Forelimb muscle (tissue), 1 donor: ENCODE results near the gene UBASH3B. TPM values are rescaled to one million over a fixed set of nuclear protein-coding genes. Genes with fewer than 3 reads are reported as not detected.
"Not testable (repeated sequence)": the region's sequence is repeated elsewhere in the genome, so short reads cannot be mapped to it uniquely, and the experiment has no call there.

ENCODE experiments used
- DNase-seq: peaks from one replicate; pipeline ENCODE4 v3.0.0-alpha.2; 2013; ENCODE audit warnings: low read depth
- polyA plus RNA-seq: library from polyadenylated mRNA; unstranded; fragments of 120-200 nt; gene quantifications from one replicate; pipeline ENCODE4 v1.2.1, GENCODE V29; 2013; ENCODE audit not compliant: insufficient read length

Gene UBASH3B
- polyA plus RNA-seq, 1 donor = 4.2 TPM

DNA sequence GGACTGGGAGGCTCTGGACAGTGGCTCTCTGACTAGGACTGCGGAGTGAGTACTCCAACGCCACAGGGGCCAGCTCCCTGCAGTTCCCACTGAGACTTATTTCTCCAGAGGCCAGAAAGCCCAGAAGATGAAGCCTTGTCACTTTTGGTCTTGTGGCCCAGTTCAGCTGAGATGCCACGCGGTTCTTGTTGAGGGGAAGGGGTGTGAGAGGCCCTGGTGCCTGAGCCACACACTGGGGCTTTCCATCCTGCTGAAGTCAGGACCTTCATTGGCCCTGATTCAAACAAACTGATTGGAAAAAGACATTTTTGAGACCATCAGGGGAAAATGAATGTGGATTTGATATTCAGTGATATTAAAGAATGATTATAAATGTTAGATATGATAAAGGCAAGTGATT is 73.6 kb downstream of the UBASH3B start:
- DNase-seq = no peak

DNA sequence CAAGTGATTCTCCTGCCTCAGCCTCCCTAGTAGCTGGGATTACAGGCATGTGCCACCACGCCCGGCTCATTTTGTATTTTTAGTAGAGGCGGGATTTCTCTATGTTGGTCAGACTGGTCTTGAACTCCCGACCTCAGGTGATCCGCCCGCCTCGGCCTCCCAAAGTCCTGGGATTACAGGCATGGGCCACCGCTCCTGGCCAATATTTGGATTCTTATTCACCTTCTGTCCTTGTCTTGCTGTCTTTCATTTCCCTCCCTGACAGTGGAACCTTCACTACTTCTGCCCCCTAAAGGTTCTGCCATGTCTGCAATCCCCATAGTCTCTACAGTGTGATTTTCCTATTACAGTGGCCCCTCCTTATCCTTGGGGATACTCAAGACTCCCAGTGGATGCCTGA is 75.2 kb downstream of the UBASH3B start:
- DNase-seq = not testable (repeated sequence)

DNA sequence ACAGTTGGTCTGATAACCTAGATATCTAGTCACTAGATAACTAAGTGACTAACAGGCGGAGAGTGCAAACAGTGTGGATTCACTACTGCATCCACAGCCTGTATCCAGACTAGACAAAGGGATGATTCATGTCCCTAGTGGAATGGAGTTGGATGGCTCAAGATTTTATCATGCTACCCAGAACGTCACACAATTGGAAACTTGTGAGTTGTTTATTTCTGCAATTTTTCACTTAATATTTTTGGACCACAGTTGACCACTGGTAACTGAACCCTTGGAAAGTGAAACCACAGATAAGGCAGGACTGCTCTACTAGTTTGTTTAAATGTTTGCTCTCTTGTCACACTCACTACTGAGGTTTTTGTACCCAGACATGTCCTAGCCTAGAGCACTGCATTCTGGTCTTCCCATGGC is 76.0 kb downstream of the UBASH3B start:
- DNase-seq = no peak

DNA sequence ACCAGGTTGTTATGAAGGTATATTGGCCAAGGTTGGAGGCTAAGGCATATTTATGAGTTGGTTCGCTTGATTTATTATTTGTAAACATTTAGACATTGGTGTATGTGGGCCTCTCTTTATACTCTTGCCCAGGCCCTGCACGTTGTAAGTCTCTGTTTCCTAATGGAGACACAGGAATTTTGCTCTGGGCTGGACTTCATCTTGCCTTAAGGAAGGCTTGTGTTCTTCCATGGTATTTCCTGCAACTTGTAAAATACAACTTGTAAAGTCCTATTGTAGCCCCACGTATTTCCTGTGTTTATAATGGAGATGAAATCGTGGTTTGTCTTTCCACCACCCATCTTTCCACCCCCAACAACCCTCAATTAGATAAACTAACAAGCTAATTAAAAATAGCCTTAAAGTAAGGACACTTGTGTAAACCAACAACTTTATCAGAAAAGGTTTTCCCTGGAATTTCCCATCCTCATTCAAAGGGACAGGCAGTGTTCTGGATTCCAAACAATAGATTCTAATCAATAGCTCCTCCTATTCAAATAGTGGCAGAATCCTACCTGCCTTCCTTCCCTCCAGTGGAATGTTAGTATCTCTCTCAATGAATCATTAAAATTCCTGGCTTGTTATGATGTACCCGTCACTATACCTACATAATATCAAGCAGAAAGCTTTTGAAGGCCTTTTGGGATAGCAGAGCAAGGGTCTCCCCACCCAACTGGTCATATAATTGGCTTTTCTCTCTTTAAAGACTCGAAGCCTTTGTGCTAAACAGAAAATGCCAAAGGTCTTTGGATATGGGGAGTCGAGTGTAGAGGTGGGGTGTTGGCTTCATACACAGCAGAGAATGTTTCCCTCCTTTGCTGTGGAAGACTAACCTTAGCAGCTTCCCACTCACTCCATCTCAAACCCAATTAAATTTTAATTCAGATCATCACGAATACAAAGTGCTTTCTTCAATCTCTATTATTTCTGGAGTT is 77.1 kb downstream of the UBASH3B start:
- no peak for DNase-seq

DNA sequence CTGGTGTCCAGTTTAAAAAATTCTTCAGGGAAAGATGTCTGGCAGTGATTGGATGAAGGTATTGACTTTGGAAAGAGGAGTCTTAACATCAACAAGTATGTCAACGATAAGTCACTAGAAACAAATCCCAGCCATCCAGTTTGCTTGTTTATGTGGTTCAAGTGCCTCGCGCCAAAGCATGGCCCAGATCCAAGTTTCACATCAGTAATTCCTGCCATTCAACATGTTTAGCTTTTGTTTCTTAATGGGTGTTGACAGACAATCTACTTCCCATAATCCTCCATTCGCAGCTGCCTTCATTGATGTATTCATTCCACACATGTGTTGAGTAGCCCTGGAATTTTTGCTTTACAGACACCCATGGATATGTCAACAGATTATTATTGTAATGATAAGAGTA is 77.8 kb downstream of the UBASH3B start:
- DNase-seq = no peak

DNA sequence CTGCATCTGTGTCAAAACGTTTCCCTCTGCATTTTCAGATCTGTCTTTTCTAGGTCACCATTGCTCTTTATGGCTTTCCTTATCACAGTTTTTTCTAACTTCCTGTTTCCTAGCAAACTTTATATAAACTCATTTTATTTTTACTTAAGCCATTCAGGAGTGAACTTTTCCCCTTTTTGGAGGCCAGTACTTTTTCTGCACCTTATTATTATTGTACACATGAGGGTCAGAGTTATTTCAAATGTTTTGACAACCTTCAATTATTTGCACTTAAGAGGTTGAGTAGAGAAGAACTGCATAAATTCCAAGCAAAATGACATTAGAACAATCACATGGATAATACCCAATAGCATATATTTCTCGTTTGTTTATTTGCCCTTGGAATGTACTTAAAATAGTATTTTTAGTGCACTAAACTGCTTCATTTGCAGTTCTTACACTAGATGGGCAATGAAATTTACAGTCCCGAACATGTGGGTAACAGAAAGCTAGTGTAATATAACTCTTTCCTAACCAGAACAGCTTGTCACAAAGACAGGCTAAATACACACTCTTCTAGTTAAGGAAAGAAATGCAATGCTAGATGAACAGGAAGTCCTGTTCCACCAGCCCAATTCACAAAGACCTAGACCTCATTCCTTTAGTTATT is 79.5 kb downstream of the UBASH3B start:
- DNase-seq = no peak

DNA sequence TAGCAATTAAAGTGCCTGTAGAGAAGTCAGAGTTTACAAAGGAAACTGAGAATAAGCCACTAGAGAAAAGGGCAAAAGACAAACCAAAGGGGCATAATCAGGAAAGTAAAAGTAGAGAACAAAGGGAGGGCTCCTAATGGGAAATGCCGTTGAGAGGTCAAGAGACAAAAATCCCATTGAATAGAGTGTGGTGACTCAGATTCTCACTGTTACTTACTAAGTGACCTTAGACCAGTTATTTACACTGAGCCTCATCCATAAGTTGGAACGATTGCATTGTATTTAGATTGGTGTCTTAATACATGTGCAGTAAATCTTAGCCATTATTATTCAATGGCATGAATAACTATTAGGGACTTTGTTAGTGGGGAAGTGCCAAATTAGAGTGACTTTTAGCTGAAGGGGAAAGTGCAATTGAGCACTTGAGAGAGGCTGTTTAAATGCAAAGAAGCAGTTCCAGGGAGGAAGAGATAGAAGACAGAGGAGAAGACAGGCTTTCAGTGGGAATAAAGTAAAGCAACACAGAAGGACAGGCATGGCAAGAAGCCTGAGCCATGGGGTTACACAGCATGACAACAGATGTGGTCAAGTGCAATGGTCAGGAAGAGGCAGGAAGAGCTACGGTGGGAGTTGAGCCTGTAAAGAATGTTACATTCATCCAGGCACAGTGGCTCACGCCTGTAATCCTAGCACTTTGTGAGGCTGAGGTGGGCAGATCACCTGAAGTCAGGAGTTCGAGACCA is 82.6 kb downstream of the UBASH3B start:
- DNase-seq = no peak

DNA sequence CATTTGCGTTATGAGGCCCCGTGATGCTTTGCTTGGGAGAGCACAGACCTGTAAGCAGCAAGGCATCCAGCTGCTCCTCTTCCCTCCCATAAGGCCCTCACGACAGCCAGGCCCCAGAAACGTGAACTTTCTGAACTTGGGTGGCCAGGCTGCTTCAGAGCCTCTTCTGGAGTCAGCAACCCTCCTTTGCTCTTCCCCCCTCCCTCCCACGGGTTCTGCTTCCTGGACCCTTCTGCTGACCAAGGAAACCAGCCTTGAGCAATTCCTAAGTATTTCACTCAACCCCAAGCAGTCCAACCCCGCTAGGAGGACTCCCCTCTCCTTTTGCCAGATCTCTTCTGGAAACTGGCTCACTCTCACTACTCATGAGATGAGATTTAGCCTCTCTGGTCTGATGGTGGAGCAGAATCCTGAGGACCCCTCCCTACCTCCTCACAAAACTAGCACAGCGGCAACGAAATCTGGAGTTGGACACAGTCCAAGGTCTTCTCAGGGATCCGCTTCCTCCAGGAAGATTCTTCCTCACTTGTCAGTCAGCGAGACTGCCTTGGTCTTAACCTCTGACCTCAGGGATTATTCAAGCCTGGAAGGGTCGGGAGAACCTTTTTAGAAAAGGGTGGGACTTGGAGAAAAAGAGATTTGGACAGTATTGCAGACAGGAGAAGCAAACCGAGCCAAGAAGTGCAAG is 86.2 kb downstream of the UBASH3B start:
- DNase-seq = no peak

DNA sequence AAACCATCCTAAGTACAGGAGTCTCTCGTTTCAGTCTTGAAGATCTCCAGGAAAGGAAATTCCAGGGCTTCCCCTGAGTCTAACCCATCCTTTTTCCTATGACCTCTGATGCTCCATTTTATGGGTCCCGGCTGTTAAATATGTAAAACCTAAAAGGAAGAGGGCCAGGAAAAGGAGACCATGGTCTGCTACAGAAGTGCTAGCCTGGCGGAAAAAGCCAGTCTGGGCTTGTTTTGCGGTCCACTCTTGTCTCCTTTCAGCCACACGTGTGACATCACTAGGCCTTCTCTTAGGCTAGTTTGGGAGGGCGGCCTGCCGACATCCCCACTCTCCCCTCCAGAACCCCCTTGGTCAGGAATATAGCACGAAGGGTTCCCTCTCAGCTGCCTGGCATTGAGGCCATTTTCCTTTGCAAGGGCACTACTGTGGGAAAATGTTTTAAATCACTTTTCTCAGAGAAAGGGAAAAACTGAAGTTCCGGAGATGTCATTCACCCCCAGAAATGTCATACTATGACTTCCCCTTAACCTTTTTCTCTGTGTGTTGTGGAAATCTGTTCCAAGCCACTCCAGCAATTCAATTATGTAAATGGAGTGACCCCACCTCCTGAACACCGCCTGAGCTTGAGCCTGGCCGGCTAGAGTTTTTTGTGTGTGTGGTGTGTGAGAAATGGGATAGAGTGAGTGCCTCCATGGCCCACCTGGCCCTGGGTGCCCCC is 86.9 kb downstream of the UBASH3B start:
- no peak for DNase-seq

DNA sequence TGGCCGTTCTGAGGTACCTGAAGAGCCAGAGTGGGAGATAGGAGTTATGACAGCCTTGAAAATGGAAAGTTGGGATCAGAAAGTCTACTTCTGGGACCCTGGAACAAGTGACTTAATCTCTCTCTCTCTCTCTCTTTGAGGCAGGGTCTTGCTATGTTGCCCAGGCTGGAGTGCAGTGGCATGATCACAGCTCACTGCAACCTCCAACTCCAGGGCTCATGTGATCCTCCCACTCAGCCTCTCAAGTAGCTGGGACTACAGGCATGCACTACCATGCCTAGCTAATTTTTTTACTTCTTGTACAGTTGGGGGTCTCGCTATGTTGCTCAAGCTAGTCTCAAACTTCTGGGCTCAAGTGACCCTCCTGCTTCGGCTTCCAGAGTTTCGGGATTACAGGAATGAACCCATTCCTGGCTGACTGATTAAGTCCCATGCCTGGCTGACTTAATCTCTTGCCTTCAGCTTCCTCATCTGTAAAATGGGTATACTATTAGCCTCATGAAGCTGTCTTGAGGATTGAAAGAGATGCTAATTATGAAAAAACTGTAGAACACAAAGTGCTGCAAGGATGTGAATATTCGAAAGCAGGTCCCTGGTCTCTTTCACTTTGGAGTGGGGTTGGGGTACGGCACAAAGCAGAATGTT is 87.7 kb downstream of the UBASH3B start:
- DNase-seq = no peak

DNA sequence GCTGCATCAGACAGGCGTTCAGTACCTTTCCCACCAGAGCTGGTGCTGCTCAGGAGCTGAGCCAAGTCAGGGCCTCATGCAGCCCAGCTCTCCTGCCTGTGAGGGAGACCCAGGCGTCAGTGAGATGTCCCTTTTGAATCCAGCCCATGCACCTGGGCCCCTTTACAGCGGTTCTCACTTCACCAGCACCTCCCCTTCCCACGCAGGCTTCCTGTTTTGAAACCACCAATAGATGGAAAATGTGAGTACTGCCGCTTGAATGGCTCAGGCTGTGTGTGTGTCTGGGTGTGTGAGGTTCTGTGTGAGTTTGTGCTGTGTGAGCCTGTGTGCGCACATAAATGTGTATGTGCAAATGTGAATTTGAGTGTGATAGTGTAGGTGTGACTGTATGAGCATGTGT is 88.4 kb downstream of the UBASH3B start:
- DNase-seq = peak; percentile 65

DNA sequence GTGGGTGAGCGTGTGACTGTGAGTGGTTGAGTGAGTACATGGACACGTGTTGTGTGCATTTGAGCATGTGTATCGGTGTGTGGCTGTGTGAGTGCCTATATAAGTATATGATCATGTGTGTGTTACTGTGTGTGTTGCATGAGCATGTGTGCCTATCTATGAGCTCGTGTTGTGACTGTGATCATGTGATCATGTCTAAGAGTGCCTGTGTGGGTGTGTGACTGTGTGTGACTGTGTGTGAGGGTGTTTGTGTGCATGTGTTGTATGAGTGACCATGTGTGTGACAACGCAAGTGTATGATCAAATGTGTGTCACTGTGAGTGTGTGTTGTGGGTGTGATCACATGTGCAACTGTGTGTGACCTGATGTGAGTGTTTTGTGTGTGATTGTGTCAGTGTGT is 88.8 kb downstream of the UBASH3B start:
- DNase-seq = no peak

DNA sequence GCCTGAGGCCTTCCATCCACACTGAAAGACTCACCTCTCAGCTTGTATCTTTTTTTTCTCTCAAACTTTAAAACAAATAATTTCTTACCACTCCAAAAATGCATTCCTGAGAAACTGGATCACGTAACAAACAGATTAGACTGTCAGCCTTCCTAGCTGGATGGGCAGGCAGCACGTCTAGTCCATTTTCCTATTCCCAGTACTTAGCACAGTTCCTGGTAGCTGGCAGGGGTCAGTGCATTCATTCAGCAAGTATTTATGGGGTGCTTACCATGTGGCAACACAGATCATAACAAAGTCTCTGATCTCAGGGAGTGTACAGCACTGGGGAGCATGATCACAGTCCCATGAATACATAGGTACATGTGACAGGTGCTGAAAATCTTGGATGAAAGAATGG is 89.6 kb downstream of the UBASH3B start:
- DNase-seq = no peak

DNA sequence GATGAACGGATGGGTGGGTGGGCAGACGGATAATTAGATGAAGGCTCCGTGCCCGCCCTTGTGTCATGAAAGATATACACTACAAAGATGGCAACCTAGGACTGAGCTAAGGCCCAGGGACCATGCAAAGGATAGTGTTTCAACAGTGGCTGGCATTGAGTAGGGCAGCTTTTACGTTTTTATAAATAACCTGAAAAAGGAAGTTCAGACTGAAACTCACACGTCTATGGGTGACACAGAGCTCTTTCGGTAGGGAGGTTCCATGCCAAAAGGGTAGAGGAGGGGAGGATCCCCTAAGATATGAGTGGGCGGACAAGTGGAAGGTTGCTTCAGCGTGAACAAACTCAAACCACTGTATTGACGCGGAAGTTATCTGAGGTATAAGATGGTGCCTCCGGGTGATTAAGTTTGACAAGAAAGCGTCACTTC is 90.5 kb downstream of the UBASH3B start:
- DNase-seq = no peak

DNA sequence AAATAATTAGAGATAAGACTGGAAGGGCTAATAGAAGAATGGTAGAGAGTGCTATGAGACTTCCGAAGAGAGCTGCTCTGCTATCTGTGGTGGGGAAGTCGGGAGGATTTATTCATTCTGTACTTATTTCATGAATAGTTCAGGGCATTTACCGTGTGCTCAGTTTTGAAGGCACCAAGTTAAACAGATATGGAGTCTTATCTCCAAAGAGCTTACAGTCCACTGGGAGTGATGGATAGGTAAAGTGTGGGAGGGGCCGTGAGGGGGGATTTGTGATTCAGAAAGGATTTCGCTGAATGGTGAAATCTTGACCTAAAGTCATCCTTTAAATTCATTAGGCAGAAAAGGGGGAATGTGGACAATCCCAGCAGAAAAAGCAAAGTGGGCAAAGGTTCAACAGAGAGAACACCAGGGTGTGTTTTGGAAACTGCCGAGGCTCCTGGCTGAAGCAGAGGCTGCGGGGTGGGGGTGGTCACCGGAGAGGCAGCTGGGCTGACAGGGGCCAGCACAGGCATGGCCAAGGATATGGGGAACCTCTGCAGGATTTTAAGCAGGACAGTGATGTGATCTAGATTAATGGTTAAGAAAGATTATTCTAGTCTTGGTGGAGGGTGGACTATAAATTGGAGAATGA is 91.2 kb downstream of the UBASH3B start:
- DNase-seq = no peak

DNA sequence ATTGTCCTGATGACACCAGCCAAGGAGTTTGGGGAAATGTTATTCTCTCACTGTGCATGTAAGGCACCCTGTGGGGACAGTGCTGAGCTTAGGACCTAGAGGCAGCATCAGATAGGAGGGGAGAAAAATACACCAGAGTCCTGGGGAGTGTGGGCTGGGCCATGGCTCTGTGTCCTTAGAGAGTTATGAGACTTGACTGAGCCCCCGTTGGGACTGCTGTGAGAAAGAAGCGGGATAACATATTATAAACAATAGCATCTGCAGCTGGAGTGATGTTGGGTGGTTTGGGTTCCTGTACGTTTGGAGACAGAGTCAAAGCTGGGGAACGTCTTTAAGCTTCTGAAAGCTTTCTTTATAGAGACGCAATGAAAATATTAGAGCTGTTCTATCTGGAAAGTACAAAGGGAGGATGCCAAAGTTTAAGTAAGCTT is 91.8 kb downstream of the UBASH3B start:
- no peak for DNase-seq

DNA sequence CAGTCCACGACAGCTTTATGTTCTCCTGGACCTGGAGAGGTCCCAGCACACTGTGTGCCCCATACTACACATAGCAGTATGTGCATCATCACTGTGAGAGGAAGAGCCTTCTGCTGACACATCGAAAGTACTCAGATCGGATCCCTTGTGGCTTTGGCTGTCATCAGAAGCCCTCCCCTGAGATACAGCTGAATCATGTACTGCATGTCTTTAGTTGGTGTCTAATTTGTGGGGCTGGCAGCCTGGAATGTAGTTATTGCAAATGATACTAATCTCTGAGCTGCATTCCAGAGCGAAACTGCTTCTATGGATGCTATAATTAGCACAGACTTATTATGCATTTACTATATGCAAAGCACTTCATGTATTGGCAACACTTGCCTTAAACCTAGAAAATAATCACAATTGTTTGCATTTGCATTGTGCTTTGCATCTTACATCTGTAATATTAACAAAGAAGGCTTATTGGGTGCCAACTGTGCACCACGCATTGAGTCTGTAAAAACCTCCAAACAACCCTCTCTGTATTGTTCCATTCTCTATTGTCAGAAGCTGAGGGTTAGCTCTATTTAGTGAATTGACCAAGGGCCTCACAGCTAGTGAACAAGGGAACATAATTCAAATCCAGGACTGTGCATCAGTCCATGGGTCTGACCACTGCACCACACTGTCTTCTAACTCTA is 93.6 kb downstream of the UBASH3B start:
- no peak for DNase-seq

DNA sequence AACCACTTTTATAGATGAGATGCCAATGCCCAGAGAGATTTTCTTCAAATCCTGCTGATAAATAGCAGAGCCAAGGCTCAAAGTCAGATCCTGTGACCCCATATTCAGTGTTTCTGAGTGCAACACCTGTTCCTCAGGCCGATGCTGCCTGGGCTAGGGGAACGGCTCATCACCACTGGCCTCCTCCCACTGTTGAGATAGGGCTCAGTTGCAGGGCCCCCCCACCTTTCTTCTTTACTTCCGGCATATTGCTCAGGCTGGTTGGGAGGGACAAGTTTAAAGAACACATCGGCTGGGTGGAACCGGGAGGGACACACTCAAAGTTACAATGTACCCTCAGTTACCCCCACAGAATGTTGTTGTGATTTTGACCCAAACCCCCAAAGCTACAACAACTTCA is 94.5 kb downstream of the UBASH3B start:
- DNase-seq = no peak

DNA sequence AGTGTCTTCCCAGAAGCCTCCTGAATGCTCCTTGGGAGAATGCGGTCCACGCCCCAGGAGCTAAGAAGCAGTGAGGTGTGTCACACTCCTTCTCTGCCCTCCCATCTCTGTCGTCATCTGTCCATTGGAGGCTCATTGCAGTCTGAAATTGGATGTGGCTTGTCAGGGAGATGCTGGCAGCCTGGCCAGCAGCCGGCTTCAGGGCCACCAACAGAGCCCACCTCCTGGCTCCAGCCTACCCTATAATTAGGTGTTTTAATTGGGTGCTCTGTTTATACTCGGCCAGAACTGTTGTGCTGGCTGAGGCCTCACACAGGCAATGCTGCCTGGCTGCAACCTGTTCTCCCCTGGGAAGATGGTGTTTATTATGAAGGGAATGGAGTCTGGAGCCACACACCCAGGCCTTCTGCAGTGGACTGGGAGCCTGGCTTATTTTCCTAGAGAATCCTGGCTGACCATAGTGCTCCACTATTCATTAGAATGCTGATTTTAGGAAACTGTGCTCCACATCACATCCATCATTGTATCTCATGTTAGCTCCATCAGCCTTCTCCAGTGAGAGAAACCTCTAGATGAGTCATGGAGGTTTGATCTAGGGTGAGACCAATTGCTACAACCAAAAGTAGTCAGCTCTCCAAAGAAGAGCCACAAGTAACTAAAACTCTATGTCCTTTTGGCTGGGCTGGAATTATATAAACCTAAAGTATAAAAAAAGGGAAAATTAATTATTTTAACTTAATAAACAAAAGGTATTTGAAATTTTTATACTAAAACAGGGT is 96.0 kb downstream of the UBASH3B start:
- no peak for DNase-seq
